Vagina (tissue), 2 donors: ENCODE data around the gene ABHD18.

Source experiments
- CTCF ChIP-seq, 3 experiments: fragments of 450-650 bp in 2 of 3; fragments of 200-600 bp in 1 of 3; sonication (generic) in 1 of 3; IDR thresholded peaks; one replicate each; pipeline ENCODE4 v1.5.1; 2017 to 2019; ENCODE audit warnings: antibody characterized with exemption in 3 of 3, mild to moderate bottlenecking in 2 of 3, moderate library complexity in 2 of 3
- POLR2AphosphoS5 ChIP-seq, 2 donors: sonication (generic); formaldehyde crosslinking; IDR thresholded peaks; one replicate each; pipeline ENCODE4 v1.9.0; 2017; ENCODE audit warnings: antibody characterized with exemption in 2 of 2, mild to moderate bottlenecking in 2 of 2, low read depth in 1 of 2; ENCODE audit not compliant: insufficient read depth in 1 of 2

GRCh38 chr4:127920521-127920920 lies 44.7 kb upstream of the ABHD18 start:
- TF ChIP-seq CTCF (IDR thresholded peaks at IDR 0.05) (no peak), POLR2AphosphoS5 (IDR thresholded peaks at IDR 0.05; ENCODE audit: insufficient read depth in 1 of 2, low read depth in 1 of 2) (no peak)
